ENCODE results near the gene TRIM26. TPM values are rescaled to one million over a fixed set of nuclear protein-coding genes. Genes with fewer than 3 reads are reported as not detected.

TRIM26 gene
- total and polyA plus RNA-seq, 12 donors = 18.4 to 49.6 (median 36.9) TPM

GRCh38 chr6:30164714-30165113 lies 48.5 kb downstream of the TRIM26 start:
- H3K27me3 ChIP-seq = peaks cover 6% of the 10 kb centered on the region
- no peaks in the 10 kb centered on the region for H3K36me3 ChIP-seq (replicated peaks in 1 of 2)
- no peak overlapping the region for H3K4me3 ChIP-seq
- TF ChIP-seq POLR2A (IDR thresholded peaks at IDR 0.05) = no peak
- TF ChIP-seq CTCF (IDR thresholded peaks at IDR 0.05) = no peak
- WGBS, 4 donors = 69 to 74% (median 71%) methylated on average over 4 of the region's 4 CpGs
- H3K9me3 ChIP-seq (replicated peaks in 1 of 3) = no peaks in the 10 kb centered on the region
- DNase-seq = no peak
- intact Hi-C loops (cut with DNase I) = no loop called here
- no peaks in the 10 kb centered on the region for H3K4me1 ChIP-seq (replicated peaks in 1 of 2)
- H3K27ac ChIP-seq = no peak overlapping the region

GRCh38 chr6:30163918-30164654 lies 49.1 kb downstream of the TRIM26 start:
- Histone ChIP-seq H3K27ac (no peak overlapping the region), H3K4me3 (no peak overlapping the region)
- WGBS, 4 donors = 80 to 90% (median 86%) methylated on average over 13 to 16 of the region's 16 CpGs

GRCh38 chr6:30163090-30163917 lies 49.9 kb downstream of the TRIM26 start, which contains the start of gene TRIM15:
TSS of gene TRIM15 (plus strand) at chr6:30163546. CDS start at chr6:30163685, 139 bp downstream.
- intact Hi-C loops (cut with DNase I) = no loop called here
- Histone ChIP-seq H3K4me1 (replicated peaks in 1 of 2) (no peaks in the 10 kb centered on the region), H3K27me3 (peaks cover 8% of the 10 kb centered on the region), H3K27ac (no peak within 1 kb of the TSS), H3K4me3 (no peak within 1 kb of the TSS), H3K9me3 (replicated peaks in 1 of 3) (no peaks in the 10 kb centered on the region), H3K36me3 (replicated peaks in 1 of 2) (no peaks in the 10 kb centered on the region)
- 71 to 86% (median 80%) methylated on average over 26 to 31 of the region's 31 CpGs for WGBS, 4 donors
- no peak for TF ChIP-seq POLR2A (IDR thresholded peaks at IDR 0.05)
- TF ChIP-seq CTCF (IDR thresholded peaks at IDR 0.05) = no peak
- no peak for DNase-seq

More at GRCh38 chr6:30163918-30164654, 49.1 kb downstream of the TRIM26 start:
- H3K9me3 ChIP-seq (replicated peaks in 1 of 3) = no peaks in the 10 kb centered on the region
- peaks cover 8% of the 10 kb centered on the region for H3K27me3 ChIP-seq
- TF ChIP-seq CTCF (IDR thresholded peaks at IDR 0.05) (no peak), POLR2A (IDR thresholded peaks at IDR 0.05) (no peak)
- DNase-seq = no peak
- no peaks in the 10 kb centered on the region for H3K36me3 ChIP-seq (replicated peaks in 1 of 2)
- H3K4me1 ChIP-seq (replicated peaks in 1 of 2) = no peaks in the 10 kb centered on the region
- intact Hi-C loops (cut with DNase I) = no loop called here

- H3K4me3 ChIP-seq = no peak overlapping the region
- no peak for TF ChIP-seq CTCF (IDR thresholded peaks at IDR 0.05)
- no peak for TF ChIP-seq POLR2A (IDR thresholded peaks at IDR 0.05)
- 76 to 82% (median 78%) methylated on average over 12 of the region's 12 CpGs for WGBS, 4 donors
- no peak overlapping the region for H3K27ac ChIP-seq
- H3K27me3 ChIP-seq = peaks cover 8% of the 10 kb centered on the region
- H3K9me3 ChIP-seq (replicated peaks in 1 of 3) = no peaks in the 10 kb centered on the region
- H3K36me3 ChIP-seq (replicated peaks in 1 of 2) = no peaks in the 10 kb centered on the region
- H3K4me1 ChIP-seq (replicated peaks in 1 of 2) = no peaks in the 10 kb centered on the region
- no peak for DNase-seq
- intact Hi-C loops (cut with DNase I) = no loop called here
Observed at GRCh38 chr6:30162265-30163089, 50.7 kb downstream of the TRIM26 start.
